Nephron progenitor cell (in vitro differentiated cells): ENCODE results near the gene NOPCHAP1.

Source experiments
- DNase-seq: peaks from one replicate; pipeline ENCODE4 v3.0.0; 2021
- H3K27ac Mint-ChIP-seq: 2 replicates; pipeline ENCODE4 v1.8.0; 2021; ENCODE audit warnings: mild to moderate bottlenecking, moderate library complexity, mixed read lengths
- H3K27me3 Mint-ChIP-seq: 2 replicates; pipeline ENCODE4 v1.8.0; 2021; ENCODE audit warnings: mild to moderate bottlenecking, low read depth, mixed read lengths; ENCODE audit not compliant: poor library complexity
- H3K36me3 Mint-ChIP-seq: 2 replicates; pipeline ENCODE4 v1.8.0; 2021; ENCODE audit warnings: low read depth, mixed read lengths
- H3K4me1 Mint-ChIP-seq: 2 replicates; pipeline ENCODE4 v1.8.0; 2021; ENCODE audit warnings: mixed read lengths
- H3K4me3 Mint-ChIP-seq: 2 replicates; pipeline ENCODE4 v1.8.0; 2021; ENCODE audit warnings: mild to moderate bottlenecking, moderate library complexity, mixed read lengths
- H3K9me3 Mint-ChIP-seq: 2 replicates; pipeline ENCODE4 v1.8.0; 2021; ENCODE audit warnings: mild to moderate bottlenecking, moderate library complexity, mixed read lengths
- TF ChIP-seq, protein P1 (sequence below): fragments of 200-600 bp; sonication (generic); IDR thresholded peaks from 2 replicates; pipeline ENCODE4 v1.5.0; 2021; ENCODE audit warnings: antibody characterized with exemption

The NOPCHAP1 gene

GRCh38 chr12:104998423-104999346, 12.6 kb downstream of the NOPCHAP1 start:
- Mint-ChIP-seq H3K4me1 (no peaks in the 10 kb centered on the region), H3K36me3 (peaks cover 87% of the 10 kb centered on the region), H3K4me3 (no peak overlapping the region), H3K27me3 (no peaks in the 10 kb centered on the region), H3K27ac (no peak overlapping the region), H3K9me3 (no peaks in the 10 kb centered on the region)
- TF ChIP-seq, protein P1, sequence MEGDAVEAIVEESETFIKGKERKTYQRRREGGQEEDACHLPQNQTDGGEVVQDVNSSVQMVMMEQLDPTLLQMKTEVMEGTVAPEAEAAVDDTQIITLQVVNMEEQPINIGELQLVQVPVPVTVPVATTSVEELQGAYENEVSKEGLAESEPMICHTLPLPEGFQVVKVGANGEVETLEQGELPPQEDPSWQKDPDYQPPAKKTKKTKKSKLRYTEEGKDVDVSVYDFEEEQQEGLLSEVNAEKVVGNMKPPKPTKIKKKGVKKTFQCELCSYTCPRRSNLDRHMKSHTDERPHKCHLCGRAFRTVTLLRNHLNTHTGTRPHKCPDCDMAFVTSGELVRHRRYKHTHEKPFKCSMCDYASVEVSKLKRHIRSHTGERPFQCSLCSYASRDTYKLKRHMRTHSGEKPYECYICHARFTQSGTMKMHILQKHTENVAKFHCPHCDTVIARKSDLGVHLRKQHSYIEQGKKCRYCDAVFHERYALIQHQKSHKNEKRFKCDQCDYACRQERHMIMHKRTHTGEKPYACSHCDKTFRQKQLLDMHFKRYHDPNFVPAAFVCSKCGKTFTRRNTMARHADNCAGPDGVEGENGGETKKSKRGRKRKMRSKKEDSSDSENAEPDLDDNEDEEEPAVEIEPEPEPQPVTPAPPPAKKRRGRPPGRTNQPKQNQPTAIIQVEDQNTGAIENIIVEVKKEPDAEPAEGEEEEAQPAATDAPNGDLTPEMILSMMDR, result no peak
- DNase-seq, result no peak

GRCh38 chr12:104999347-104999685, 13.2 kb downstream of the NOPCHAP1 start:
- H3K4me1 Mint-ChIP-seq, result no peaks in the 10 kb centered on the region
- TF ChIP-seq, protein P1, result no peak
- peaks cover 89% of the 10 kb centered on the region for H3K36me3 Mint-ChIP-seq
- no peaks in the 10 kb centered on the region for H3K27me3 Mint-ChIP-seq
- no peak for DNase-seq
- no peak overlapping the region for H3K4me3 Mint-ChIP-seq
- H3K9me3 Mint-ChIP-seq, result no peaks in the 10 kb centered on the region
- peak overlapping the region; percentile 58 for H3K27ac Mint-ChIP-seq

- Mint-ChIP-seq H3K4me1 (peaks cover 8% of the 10 kb centered on the region), H3K4me3 (no peak overlapping the region), H3K9me3 (peaks cover 5% of the 10 kb centered on the region), H3K27me3 (no peaks in the 10 kb centered on the region), H3K27ac (no peak overlapping the region), H3K36me3 (peaks cover 97% of the 10 kb centered on the region)
- no peak for DNase-seq
- TF ChIP-seq, protein P1, result no peak
These were observed 15.4 kb downstream of the NOPCHAP1 start for GRCh38 chr12:105001476-105001875.

DNA sequence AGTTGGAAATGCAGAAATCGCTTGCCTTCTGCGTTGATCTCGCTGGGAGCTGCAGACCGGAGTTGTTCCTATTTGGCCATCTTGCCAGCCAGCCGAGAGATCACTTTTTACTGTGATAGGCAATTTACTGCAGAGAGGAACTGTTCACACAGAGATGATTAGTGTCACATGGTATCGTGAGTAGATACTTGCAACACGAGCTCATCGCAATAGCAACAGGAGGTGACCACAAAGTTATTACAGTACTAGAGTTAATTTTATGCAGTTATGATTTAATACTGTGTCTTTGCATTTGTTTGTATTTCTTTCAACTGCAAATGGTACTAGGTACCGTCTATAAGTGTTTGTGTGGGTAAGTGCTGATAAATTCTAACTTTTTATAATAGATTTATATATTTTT, 27.8 kb downstream of the NOPCHAP1 start:
- TF ChIP-seq, protein P1, result no peak
- Mint-ChIP-seq H3K4me3 (no peak overlapping the region), H3K4me1 (no peaks in the 10 kb centered on the region), H3K36me3 (peaks cover 81% of the 10 kb centered on the region), H3K27me3 (peaks cover 4% of the 10 kb centered on the region), H3K27ac (peak overlapping the region; percentile 66), H3K9me3 (peaks cover 49% of the 10 kb centered on the region)
- DNase-seq, result no peak

- no peak for DNase-seq
- H3K9me3 Mint-ChIP-seq, result peaks cover 42% of the 10 kb centered on the region
- H3K4me3 Mint-ChIP-seq, result no peak overlapping the region
- no peaks in the 10 kb centered on the region for H3K4me1 Mint-ChIP-seq
- peaks cover 4% of the 10 kb centered on the region for H3K27me3 Mint-ChIP-seq
- no peak overlapping the region for H3K27ac Mint-ChIP-seq
- TF ChIP-seq, protein P1, result no peak
- peaks cover 74% of the 10 kb centered on the region for H3K36me3 Mint-ChIP-seq
These were observed 28.5 kb downstream of the NOPCHAP1 start for GRCh38 chr12:105014603-105015002.

DNA sequence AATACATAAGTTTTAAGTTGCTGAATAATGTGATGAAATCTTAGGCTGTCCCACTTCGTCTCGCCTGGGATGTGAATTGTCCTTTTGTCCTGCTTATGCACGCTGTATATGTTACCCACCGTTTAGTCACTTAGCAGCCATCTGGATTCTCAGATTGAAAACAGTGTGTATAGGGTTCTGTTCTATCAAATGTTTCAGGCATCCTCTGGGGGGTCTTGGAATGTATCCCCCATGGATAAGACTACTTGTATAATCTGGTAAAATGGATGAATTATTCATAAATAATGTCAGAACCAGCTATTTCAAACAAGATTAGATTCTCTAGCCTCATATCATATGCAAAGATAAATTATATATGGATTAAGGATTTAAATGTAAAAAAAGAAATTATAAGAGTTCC, 29.4 kb downstream of the NOPCHAP1 start:
- TF ChIP-seq, protein P1, result no peak
- Mint-ChIP-seq H3K36me3 (peaks cover 65% of the 10 kb centered on the region), H3K27me3 (peaks cover 4% of the 10 kb centered on the region)

More for the DNA sequence above, 29.4 kb downstream of the NOPCHAP1 start:
- Mint-ChIP-seq H3K4me1 (no peaks in the 10 kb centered on the region), H3K9me3 (peaks cover 32% of the 10 kb centered on the region), H3K27ac (no peak overlapping the region), H3K4me3 (no peak overlapping the region)
- no peak for DNase-seq
